ENCODE data around the gene ERC2.

GRCh38 chr3:55619046-55619808, 849.0 kb downstream of the ERC2 start:
- TF ChIP-seq CTCF (conservative IDR thresholded peaks at IDR 0.05; ENCODE audit: low read length), result no peak
- TF ChIP-seq EZH2phosphoT487 (IDR thresholded peaks at IDR 0.05; ENCODE audit: borderline replicate concordance, low read depth, low read length), result no peak

Measured in OCI-LY7 (cell line).